HG03025 (cell line): Measurements from ENCODE around the gene CXCL5.
"Not testable (repeated sequence)": the region's sequence is repeated elsewhere in the genome, so short reads cannot be mapped to it uniquely, and the experiment has no call there.

Experiments
- ATAC-seq: cut with Tn5 transposase; IDR thresholded peaks from one replicate; pipeline ENCODE4 v1.9.1; 2021; ENCODE audit warnings: mild to moderate bottlenecking, moderate library complexity; ENCODE audit not compliant: unreplicated experiment, low FRiP score

CXCL5 gene

DNA sequence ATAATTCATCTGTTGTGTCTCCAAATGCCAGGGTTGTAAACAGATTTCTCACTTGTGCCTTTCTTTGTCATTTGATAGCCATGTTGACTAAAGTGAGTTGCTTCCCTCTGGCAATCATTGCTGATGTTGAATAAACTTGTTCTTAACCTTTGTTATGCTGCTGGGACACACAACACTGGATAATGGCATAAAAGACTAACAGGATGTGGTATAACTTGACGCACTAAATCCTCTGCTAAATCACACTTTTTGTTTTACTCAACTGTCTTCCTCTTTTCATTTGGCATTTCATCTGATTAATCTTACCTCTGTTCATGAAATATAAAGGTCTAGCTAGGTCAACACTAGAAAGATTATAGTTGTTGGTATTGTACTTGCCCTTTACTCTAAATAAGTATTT lies 17.6 kb upstream of the CXCL5 start:
- no peak for ATAC-seq

- ATAC-seq: no peak
Observed at GRCh38 chr4:74015126-74015780, 16.8 kb upstream of the CXCL5 start.

GRCh38 chr4:74014332-74014731 lies 15.9 kb upstream of the CXCL5 start:
- no peak for ATAC-seq

- ATAC-seq: no peak
Observed at GRCh38 chr4:74013264-74013663, 14.8 kb upstream of the CXCL5 start.

DNA sequence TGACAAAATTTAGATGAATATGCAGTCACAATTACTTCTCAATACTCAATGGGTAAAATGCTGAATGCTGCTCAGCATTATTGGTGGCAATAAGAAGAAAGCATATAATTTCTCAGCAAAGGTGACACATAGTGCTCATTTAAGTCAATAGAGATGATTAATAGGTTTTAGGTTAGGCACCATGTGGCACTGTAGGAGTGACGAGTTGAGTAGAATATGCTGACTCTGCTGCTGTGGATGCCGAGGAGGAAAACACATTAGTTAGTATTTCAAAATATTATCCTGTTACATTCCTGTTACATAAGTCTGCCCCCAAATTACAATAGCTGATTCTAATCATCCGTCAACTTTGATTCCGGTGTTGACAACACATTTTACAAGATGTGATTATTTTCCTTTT lies 13.7 kb upstream of the CXCL5 start:
- no peak for ATAC-seq

DNA sequence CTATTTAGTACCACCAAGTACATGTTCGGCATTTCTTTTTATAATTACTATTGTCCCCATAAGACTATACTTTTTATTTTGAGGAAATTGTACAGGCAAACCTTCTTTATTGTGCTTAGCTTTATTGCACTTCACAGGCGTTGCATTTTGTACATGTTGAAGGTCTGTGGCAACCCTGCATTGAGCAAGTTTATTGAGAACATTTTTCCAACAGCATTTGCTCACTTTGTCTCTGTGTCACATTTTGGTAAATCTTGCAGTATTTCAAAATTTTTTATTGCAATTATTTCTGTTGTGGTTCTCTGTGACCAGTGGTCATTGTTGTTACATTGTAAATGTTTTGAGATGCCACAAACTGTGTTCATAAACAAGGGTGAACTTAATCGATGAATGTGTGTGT lies 10.8 kb upstream of the CXCL5 start:
- ATAC-seq: no peak

DNA sequence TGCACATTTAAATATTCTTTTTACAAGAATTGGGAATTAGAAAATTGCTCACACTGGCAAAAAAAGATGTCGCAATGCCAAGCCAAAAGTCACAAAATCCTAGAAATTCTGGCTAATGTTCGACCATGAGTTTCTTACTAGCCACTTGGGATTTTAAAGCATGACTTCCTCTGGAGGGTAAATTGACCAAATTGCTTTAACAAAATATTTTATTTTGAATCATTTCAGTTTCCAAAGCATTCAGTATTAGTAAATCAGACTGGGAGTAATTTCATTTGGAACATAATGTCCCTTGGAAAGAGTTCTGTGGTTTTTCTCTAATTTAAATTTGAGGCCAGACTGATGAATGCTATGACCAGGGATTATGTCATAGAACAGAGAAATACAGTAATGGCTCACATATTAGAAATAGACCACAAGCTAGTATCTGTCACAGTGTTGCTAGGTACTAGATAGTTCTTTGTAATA lies 7.6 kb upstream of the CXCL5 start:
- no peak for ATAC-seq

GRCh38 chr4:74005528-74005927 lies 7.1 kb upstream of the CXCL5 start:
- no peak for ATAC-seq

DNA sequence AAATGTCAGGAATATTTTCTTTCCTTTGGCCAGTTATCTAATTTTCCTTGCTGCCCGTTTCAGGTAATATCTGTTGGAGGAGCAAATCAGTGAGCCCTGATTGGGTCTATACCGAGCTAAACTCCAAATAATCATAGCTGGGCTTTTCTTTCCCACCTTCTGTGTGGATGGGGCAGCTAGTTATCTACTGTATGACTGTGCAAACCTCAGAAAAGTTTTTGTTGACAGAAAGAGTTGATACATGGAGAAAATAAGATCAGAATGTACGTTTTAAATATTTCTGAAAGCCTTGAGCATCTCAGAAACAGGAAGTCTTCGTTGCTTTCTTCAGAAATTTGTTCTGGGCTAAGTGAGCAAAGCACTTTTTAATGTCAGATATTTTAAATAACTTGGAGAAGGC lies 6.2 kb upstream of the CXCL5 start:
- no peak for ATAC-seq

DNA sequence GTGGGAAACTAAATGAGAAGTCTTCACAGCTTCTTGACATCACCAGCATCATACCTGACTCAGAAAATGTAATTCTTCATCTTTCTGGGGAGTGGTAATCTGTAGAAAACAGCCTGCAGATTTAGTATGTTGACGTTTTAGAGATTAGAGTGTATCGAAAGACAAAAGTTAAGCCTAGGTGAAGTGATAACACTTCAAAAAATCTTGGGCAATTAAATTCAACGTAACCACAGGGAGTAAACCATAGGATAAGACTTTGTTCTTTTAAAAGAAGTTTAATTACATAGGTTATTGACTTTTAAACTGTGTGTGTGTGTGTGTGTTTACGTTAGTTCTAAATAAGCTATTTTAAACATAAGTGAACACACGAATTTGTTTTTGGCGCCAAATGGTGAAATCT lies 1.8 kb upstream of the CXCL5 start:
- no peak for ATAC-seq

GRCh38 chr4:73992050-73992449 lies 6.4 kb downstream of the CXCL5 start:
- no peak for ATAC-seq

GRCh38 chr4:73991742-73992000 lies 6.8 kb downstream of the CXCL5 start:
- no peak for ATAC-seq

GRCh38 chr4:73990988-73991741 lies 7.3 kb downstream of the CXCL5 start:
- ATAC-seq: no peak

DNA sequence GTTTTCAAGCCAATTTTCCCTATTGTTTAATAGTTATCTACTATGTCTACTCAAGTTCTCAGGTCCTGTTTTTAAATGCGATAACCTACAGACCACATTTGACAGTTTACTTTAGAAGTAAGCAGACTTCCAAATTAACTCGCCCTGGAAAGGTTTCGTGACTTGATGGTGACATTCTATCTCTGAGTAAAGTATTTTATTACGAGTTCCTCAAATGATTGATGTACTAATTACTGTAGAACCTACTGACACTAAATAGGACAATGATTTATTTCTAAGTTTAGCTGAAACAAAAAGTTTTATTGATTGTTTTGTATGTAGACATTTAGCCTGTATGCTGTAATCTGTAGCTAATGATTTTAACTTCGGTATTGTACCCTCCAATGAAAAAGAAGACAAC lies 8.5 kb downstream of the CXCL5 start:
- no peak for ATAC-seq

DNA sequence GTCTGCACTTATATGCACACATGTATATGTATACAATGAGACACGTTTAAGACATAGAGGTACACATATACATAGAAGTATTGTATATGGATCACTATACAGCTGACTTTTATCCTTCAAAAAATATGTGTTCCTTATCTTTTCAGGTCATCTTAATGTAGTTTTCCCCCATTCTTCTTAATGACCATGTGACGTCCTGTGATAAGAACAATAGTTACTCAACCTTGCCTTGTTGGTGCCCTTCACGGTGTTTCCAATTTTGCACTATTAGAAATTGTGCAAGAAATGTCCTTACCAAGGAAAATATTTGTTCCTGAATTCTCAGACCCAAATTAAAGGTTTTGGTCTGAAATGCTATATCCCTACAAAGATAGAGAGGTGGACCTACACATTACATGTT lies 9.4 kb downstream of the CXCL5 start:
- ATAC-seq: no peak

- no peak for ATAC-seq
Observed at GRCh38 chr4:73988061-73988460, 10.4 kb downstream of the CXCL5 start, which contains the start of gene PPBP. Gene PPBP, minus strand, starts transcription at chr4:73988190. Its CDS starts 87 bp downstream, at chr4:73988103.

DNA sequence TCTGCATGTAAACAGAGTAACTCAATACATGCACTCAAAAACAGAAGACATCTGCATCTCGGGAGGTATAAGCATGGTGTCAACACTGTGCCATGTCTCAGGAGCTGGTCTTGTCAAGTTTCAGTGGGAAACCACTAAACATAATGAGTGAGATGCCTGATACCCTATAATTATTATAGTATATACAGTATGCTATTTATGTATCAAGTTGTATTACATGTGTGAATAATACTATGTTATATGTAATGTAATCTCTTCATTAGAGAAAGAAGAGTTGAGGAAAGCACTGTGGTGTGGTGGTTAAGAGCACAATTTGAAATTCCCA lies 13.0 kb downstream of the CXCL5 start:
- no peak for ATAC-seq

- no peak for ATAC-seq
Observed at GRCh38 chr4:73984736-73985527, 13.5 kb downstream of the CXCL5 start.

- not testable (repeated sequence) for ATAC-seq
Observed at GRCh38 chr4:73981175-73981574, 17.3 kb downstream of the CXCL5 start.

DNA sequence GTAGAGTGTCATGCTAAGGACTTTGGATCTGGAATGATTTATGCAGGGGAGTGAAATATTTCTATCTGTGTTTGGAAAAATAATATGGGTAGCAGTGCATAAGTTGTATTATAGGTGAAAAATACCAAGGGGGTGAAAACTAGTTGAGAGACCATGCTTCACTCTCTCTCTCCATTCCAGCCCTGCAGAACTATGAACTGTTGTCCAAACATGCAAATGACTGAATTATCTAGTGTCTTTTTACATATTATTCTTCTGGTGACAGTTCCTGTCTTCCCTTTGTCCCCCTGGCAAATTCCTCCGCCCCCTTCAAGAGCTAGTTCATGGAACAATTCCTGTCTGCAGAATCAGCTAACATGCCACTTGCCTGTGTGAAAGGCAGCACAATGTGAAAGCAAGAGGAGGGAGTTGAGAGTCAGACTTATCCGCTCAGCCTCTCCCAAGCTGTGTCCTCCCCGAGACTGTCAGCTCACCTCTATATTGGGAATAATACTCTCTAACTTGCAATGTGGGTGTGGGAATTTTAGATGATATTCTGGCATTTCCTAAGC lies 19.0 kb downstream of the CXCL5 start:
- no peak for ATAC-seq

DNA sequence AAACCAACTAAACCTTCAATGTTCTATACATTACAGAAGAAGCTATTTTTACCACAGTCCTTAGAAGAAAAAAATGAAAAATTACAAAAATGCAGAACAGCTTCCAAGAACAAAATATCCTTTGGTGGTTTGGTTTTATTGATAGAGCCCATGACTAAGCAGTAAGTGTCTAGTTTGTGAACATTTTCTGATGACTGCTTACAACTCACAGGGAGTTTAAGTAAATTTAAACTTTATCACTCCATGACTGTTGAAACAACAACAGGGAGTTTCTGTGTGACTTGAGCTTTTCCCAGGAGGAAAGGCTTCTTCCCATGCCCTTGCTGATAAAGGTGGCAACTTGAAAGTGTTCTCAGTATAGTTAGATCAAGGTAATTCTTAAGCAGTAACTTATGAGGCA lies 19.6 kb downstream of the CXCL5 start:
- ATAC-seq: no peak
